PC-3 (cell line): ENCODE results near the gene NHLRC2. TPM values are rescaled to one million over a fixed set of nuclear protein-coding genes. Genes with fewer than 3 reads are reported as not detected.
A peak's percentile ranks its signal among the peaks of the same experiment; 100 is the strongest.

Source experiments
- ATAC-seq: fragments of 200-7000 bp; cut with Tn5 transposase; 2 replicates; pipeline ENCODE4 v1.9.1; 2020; ENCODE audit warnings: mild to moderate bottlenecking, moderate library complexity
- BruUV-seq: library from RNA; stranded (reverse); fragments of 400-500 nt; replicated peaks from 2 replicates; lab custom pipeline; 2021; lab: Mats Ljungman, UMichigan
- CTCF ChIA-PET: fragments of 300-600 bp; sonication (Branson Sonifier 250); formaldehyde crosslinking; loops from one replicate; lab custom pipeline; 2022; ENCODE audit warnings: antibody characterized with exemption; lab: Charles Lee
- POLR2A ChIA-PET: fragments of 300-600 bp; sonication (Branson Sonifier 250); formaldehyde crosslinking; loops from one replicate; lab custom pipeline; 2022; ENCODE audit warnings: antibody characterized with exemption; ENCODE audit not compliant: unreplicated experiment; lab: Charles Lee
- DNase-seq: peaks from one replicate; pipeline ENCODE4 v3.0.0-alpha.2; 2015
- H2AFZ ChIP-seq: fragments of 300-600 bp; sonication (generic); 2 replicates; pipeline ENCODE4 v1.6.0; 2016; ENCODE audit warnings: antibody characterized with exemption, low read length
- H3F3A ChIP-seq: fragments of 300-600 bp; sonication (generic); one replicate; pipeline ENCODE4 v1.6.0; 2017; ENCODE audit warnings: antibody characterized with exemption, low read length, control low read depth, mild to moderate bottlenecking; ENCODE audit not compliant: unreplicated experiment
- H3K27ac ChIP-seq: fragments of 300-600 bp; sonication (generic); 2 replicates; pipeline ENCODE4 v1.5.1; 2016; ENCODE audit warnings: mild to moderate bottlenecking, low read length
- H3K27me3 ChIP-seq: fragments of 300-600 bp; sonication (generic); 2 replicates; pipeline ENCODE4 v1.6.1; 2016; ENCODE audit warnings: low read length, mixed read lengths
- H3K36me3 ChIP-seq: fragments of 300-600 bp; sonication (generic); 2 replicates; pipeline ENCODE4 v1.6.1; 2016; ENCODE audit warnings: low read depth, mixed run types, low read length, mixed read lengths
- H3K4me1 ChIP-seq: fragments of 300-600 bp; sonication (generic); 2 replicates; pipeline ENCODE4 v1.5.1; 2016; ENCODE audit warnings: low read length; ENCODE audit not compliant: insufficient read depth
- H3K4me2 ChIP-seq: fragments of 300-600 bp; sonication (generic); 2 replicates; pipeline ENCODE4 v1.6.0; 2016; ENCODE audit warnings: low read length
- H3K4me3 ChIP-seq: fragments of 300-600 bp; sonication (generic); 2 replicates; pipeline ENCODE4 v1.5.1; 2016; ENCODE audit warnings: mild to moderate bottlenecking, low read length, mixed read lengths
- H3K79me2 ChIP-seq: fragments of 300-600 bp; sonication (generic); 2 replicates; pipeline ENCODE4 v1.6.1; 2017; ENCODE audit warnings: low read length, mixed read lengths
- H3K9ac ChIP-seq: fragments of 300-600 bp; sonication (generic); 2 replicates; pipeline ENCODE4 v1.6.0; 2016; ENCODE audit warnings: mild to moderate bottlenecking, low read length
- H3K9me2 ChIP-seq: fragments of 300-600 bp; sonication (generic); replicated peaks from 2 replicates; pipeline ENCODE4 v1.6.1; 2016; ENCODE audit warnings: mixed run types, low read length, mixed read lengths
- H3K9me3 ChIP-seq: fragments of 300-600 bp; sonication (generic); 2 replicates; pipeline ENCODE4 v1.6.1; 2016; ENCODE audit warnings: low read length, mixed read lengths
- H4K20me1 ChIP-seq: fragments of 300-600 bp; sonication (generic); 2 replicates; pipeline ENCODE4 v1.6.1; 2016; ENCODE audit warnings: low read length, mixed read lengths
- CTCF ChIP-seq: fragments of 300-600 bp; sonication (generic); conservative IDR thresholded peaks from 2 replicates; pipeline ENCODE4 v1.5.1; 2017; ENCODE audit warnings: antibody characterized with exemption, low read depth, mild to moderate bottlenecking, low read length
- EZH2 ChIP-seq: fragments of 300-600 bp; sonication (generic); IDR thresholded peaks from one replicate; pipeline ENCODE4 v1.6.1; 2017; ENCODE audit warnings: antibody characterized with exemption, mild to moderate bottlenecking, low read length; ENCODE audit not compliant: unreplicated experiment
- EZH2phosphoT487 ChIP-seq: fragments of 300-600 bp; sonication (generic); IDR thresholded peaks from 2 replicates; pipeline ENCODE4 v1.6.1; 2018; ENCODE audit warnings: mild to moderate bottlenecking, antibody characterized with exemption, low read length, borderline replicate concordance
- intact Hi-C: fragments of 100-400 bp; cut with micrococcal nuclease; formaldehyde crosslinking; loops from 2 replicates; pipeline ENCODE4 v1.9.0; 2023
- total RNA-seq: library from RNA; depleted of rRNA; stranded (reverse); fragments of >200 nt; gene quantifications from 2 replicates; pipeline ENCODE4 v1.2.3, GENCODE V29; 2014

NHLRC2 gene
- total RNA-seq, 1 experiment from 2014 or later: 17.5 TPM

- no peak overlapping the region for H3K4me2 ChIP-seq
- H4K20me1 ChIP-seq: peaks cover 10% of the 10 kb centered on the region; the same call in 1 of the 2 replicates
- no peaks in the 10 kb centered on the region for H3K79me2 ChIP-seq
- no peak overlapping the region for H2AFZ ChIP-seq
- H3K4me3 ChIP-seq: no peak overlapping the region
- no peaks in the 10 kb centered on the region for H3K9me3 ChIP-seq
- no peaks in the 10 kb centered on the region for H3K9me2 ChIP-seq
- H3F3A ChIP-seq: no peaks in the 10 kb centered on the region
- ChIA-PET POLR2A (interaction anchor here (0.5 to 0.8 kb wide), 2 partner anchors 30 to 184 kb away, joined by 3 to 7 read pairs; no protein-coding TSS in a partner anchor), CTCF (interaction anchor here (0.5 kb wide), 1 partner anchor 44 kb away, joined by 7 read pairs; no protein-coding TSS in a partner anchor)
- peak; percentile 82 for DNase-seq
- H3K9ac ChIP-seq: no peak overlapping the region
- no peaks in the 10 kb centered on the region for H3K27me3 ChIP-seq
- BruUV-seq: no TSS peak
- intact Hi-C loops: loop anchor here (2.0 kb wide), 2 partner anchors 40 to 64 kb away; partner anchors contain the start of genes DCLRE1A and NHLRC2
- peaks cover 13% of the 10 kb centered on the region for H3K4me1 ChIP-seq
- H3K27ac ChIP-seq: no peak overlapping the region
- peak; percentile 95 for ATAC-seq
- TF ChIP-seq CTCF: no peak
- no peak for TF ChIP-seq EZH2
- TF ChIP-seq EZH2phosphoT487: no peak
- no peaks in the 10 kb centered on the region for H3K36me3 ChIP-seq
Observed at GRCh38 chr10:113895018-113895417, 40.6 kb downstream of the NHLRC2 start.

- H3K4me3 ChIP-seq: no peak overlapping the region
- no peak for ATAC-seq
- BruUV-seq: no TSS peak
- ChIA-PET POLR2A (no interaction called here), CTCF (no interaction called here)
- H3K27me3 ChIP-seq: no peaks in the 10 kb centered on the region
- H3K36me3 ChIP-seq: peaks cover 5% of the 10 kb centered on the region; the same call in 1 of the 2 replicates
- H3K9me3 ChIP-seq: no peaks in the 10 kb centered on the region
- no peak overlapping the region for H3K9ac ChIP-seq
- intact Hi-C loops: no loop called here
- no peaks in the 10 kb centered on the region for H3K79me2 ChIP-seq
- TF ChIP-seq EZH2phosphoT487: no peak
- TF ChIP-seq CTCF: no peak
- no peak for TF ChIP-seq EZH2
- H2AFZ ChIP-seq: no peak overlapping the region
- no peak overlapping the region for H3K4me2 ChIP-seq
- peaks cover 10% of the 10 kb centered on the region; the same call in 1 of the 2 replicates for H4K20me1 ChIP-seq
- H3K9me2 ChIP-seq: no peaks in the 10 kb centered on the region
- DNase-seq: no peak
- H3K4me1 ChIP-seq: peaks cover 13% of the 10 kb centered on the region
- no peaks in the 10 kb centered on the region for H3F3A ChIP-seq
- H3K27ac ChIP-seq: no peak overlapping the region
Observed at GRCh38 chr10:113897693-113898618, 43.5 kb downstream of the NHLRC2 start.
